Left ventricle myocardium inferior (tissue), 1 donor: ENCODE measurements around the gene CCSER1. TPM values are rescaled to one million over a fixed set of nuclear protein-coding genes. Genes with fewer than 3 reads are reported as not detected.

Source experiments
- DNase-seq: peaks from one replicate; pipeline ENCODE4 v3.0.0-alpha.2; 2020
- H3K27ac ChIP-seq: fragments of 200-600 bp; replicated peaks from 2 replicates; pipeline ENCODE4 v1.8.0; 2021
- H3K27me3 ChIP-seq: fragments of 200-600 bp; 2 replicates; pipeline ENCODE4 v1.8.0; 2021; ENCODE audit warnings: low read depth
- H3K36me3 ChIP-seq: fragments of 200-600 bp; 2 replicates; pipeline ENCODE4 v1.8.0; 2021
- H3K4me1 ChIP-seq: fragments of 200-600 bp; 2 replicates; pipeline ENCODE4 v1.8.0; 2021
- H3K4me3 ChIP-seq: fragments of 200-600 bp; 2 replicates; pipeline ENCODE4 v1.8.0; 2021; ENCODE audit warnings: mild to moderate bottlenecking, moderate library complexity
- H3K9me3 ChIP-seq: fragments of 200-600 bp; replicated peaks from 2 replicates; pipeline ENCODE4 v1.8.0; 2021
- CTCF ChIP-seq: fragments of 200-600 bp; IDR thresholded peaks from 2 replicates; pipeline ENCODE4 v1.8.0; 2021; ENCODE audit warnings: antibody characterized with exemption, mild to moderate bottlenecking, borderline replicate concordance
- intact Hi-C: fragments of 100-400 bp; cut with micrococcal nuclease; formaldehyde crosslinking; loops from one replicate; pipeline ENCODE4 v1.11.0; 2022
- total RNA-seq: library from RNA; stranded (reverse); fragmentation: NEBNext Ultra II Directional; extraction: Animal tissue kit (Norgen Biotek cat#: 25700); gene quantifications from one replicate; pipeline ENCODE4 v1.2.1, GENCODE V29; 2021
- donor health status: DM: no; HTN: yes; CAD: no; lungs with severe emphysema.

Gene CCSER1
- total RNA-seq, 1 donor from 2014 or later: 13.2 TPM

GRCh38 chr4:90142081-90142480 lies 14.9 kb downstream of the CCSER1 start:
- no peak for DNase-seq
- Histone ChIP-seq H3K4me3 (no peak overlapping the region), H3K4me1 (no peaks in the 10 kb centered on the region), H3K27me3 (no peaks in the 10 kb centered on the region), H3K27ac (no peak overlapping the region), H3K36me3 (no peaks in the 10 kb centered on the region), H3K9me3 (no peaks in the 10 kb centered on the region)
- intact Hi-C loops: no loop called here
- no peak for TF ChIP-seq CTCF

GRCh38 chr4:90145319-90145718 lies 18.1 kb downstream of the CCSER1 start:
- no peak for DNase-seq
- no peak for TF ChIP-seq CTCF
- Histone ChIP-seq H3K36me3 (no peaks in the 10 kb centered on the region), H3K27ac (no peak overlapping the region), H3K4me3 (no peak overlapping the region), H3K9me3 (no peaks in the 10 kb centered on the region), H3K4me1 (no peaks in the 10 kb centered on the region), H3K27me3 (no peaks in the 10 kb centered on the region)
- intact Hi-C loops: no loop called here

- no peaks in the 10 kb centered on the region for H3K9me3 ChIP-seq
- DNase-seq: no peak
- H3K36me3 ChIP-seq: no peaks in the 10 kb centered on the region
- TF ChIP-seq CTCF: no peak
- no peaks in the 10 kb centered on the region for H3K27me3 ChIP-seq
- H3K27ac ChIP-seq: no peak overlapping the region
- no peak overlapping the region for H3K4me3 ChIP-seq
- no peaks in the 10 kb centered on the region for H3K4me1 ChIP-seq
- intact Hi-C loops: no loop called here
These were observed 19.1 kb downstream of the CCSER1 start for GRCh38 chr4:90146306-90146705.

- intact Hi-C loops: no loop called here
- no peak for TF ChIP-seq CTCF
These were observed 21.5 kb downstream of the CCSER1 start for GRCh38 chr4:90148574-90149148.

GRCh38 chr4:90152024-90152423 lies 24.8 kb downstream of the CCSER1 start:
- Histone ChIP-seq H3K27ac (no peak overlapping the region), H3K4me3 (no peak overlapping the region), H3K27me3 (no peaks in the 10 kb centered on the region), H3K4me1 (no peaks in the 10 kb centered on the region), H3K9me3 (no peaks in the 10 kb centered on the region), H3K36me3 (no peaks in the 10 kb centered on the region)
- no peak for DNase-seq
- intact Hi-C loops: no loop called here
- no peak for TF ChIP-seq CTCF

More at GRCh38 chr4:90148574-90149148, 21.5 kb downstream of the CCSER1 start:
- no peaks in the 10 kb centered on the region for H3K4me1 ChIP-seq
- H3K4me3 ChIP-seq: no peak overlapping the region
- no peak overlapping the region for H3K27ac ChIP-seq
- H3K36me3 ChIP-seq: no peaks in the 10 kb centered on the region
- DNase-seq: no peak
- no peaks in the 10 kb centered on the region for H3K27me3 ChIP-seq
- no peaks in the 10 kb centered on the region for H3K9me3 ChIP-seq

- no peak for DNase-seq
- no peaks in the 10 kb centered on the region for H3K36me3 ChIP-seq
- peaks cover 10% of the 10 kb centered on the region for H3K4me1 ChIP-seq
- TF ChIP-seq CTCF: no peak
- no peak overlapping the region for H3K27ac ChIP-seq
- H3K27me3 ChIP-seq: no peaks in the 10 kb centered on the region
- intact Hi-C loops: no loop called here
- H3K9me3 ChIP-seq: no peaks in the 10 kb centered on the region
- no peak overlapping the region for H3K4me3 ChIP-seq
These were observed 32.0 kb downstream of the CCSER1 start for GRCh38 chr4:90159193-90159592.
